HCT116 (cell line): ENCODE data around the gene AMER3. TPM values are rescaled to one million over a fixed set of nuclear protein-coding genes. Genes with fewer than 3 reads are reported as not detected.

Experiments
- ATAC-seq: fragments of 200-7000 bp; cut with Tn5 transposase; 2 replicates; pipeline ENCODE4 v1.9.1; 2020; ENCODE audit warnings: mild to moderate bottlenecking, moderate library complexity
- BruUV-seq: library from RNA; stranded (reverse); fragments of 400-500 nt; replicated peaks from 2 replicates; lab custom pipeline; 2021; lab: Mats Ljungman, UMichigan
- CTCF ChIA-PET: fragments of 300-600 bp; sonication (Branson Sonifier 250); formaldehyde crosslinking; loops from one replicate; lab custom pipeline; 2021; ENCODE audit warnings: antibody characterized with exemption; lab: Charles Lee
- POLR2A ChIA-PET: fragments of 300-600, 350-600 bp; sonication (Branson Sonifier 250); formaldehyde crosslinking; loops from one replicate; lab custom pipeline; 2021; ENCODE audit warnings: antibody characterized with exemption; lab: Charles Lee
- RAD21 ChIA-PET, 2 experiments: fragments of 300-600 bp; sonication (Branson Sonifier 250); formaldehyde crosslinking; loops; one replicate each; lab custom pipeline; 2023; ENCODE audit warnings: low total read pairs in 2 of 2; ENCODE audit not compliant: uncharacterized antibody in 2 of 2, unreplicated experiment in 2 of 2, low non-redundant PET in 1 of 2; lab: Charles Lee
- DNase-seq: peaks from one replicate; pipeline ENCODE4 v3.0.0-alpha.2; 2010; ENCODE audit warnings: low read depth, low spot score
- H2AFZ ChIP-seq: fragments of 200-600 bp; shearing (Covaris generic), sonication (generic); 2 replicates; pipeline ENCODE4 v1.6.1; 2017; ENCODE audit warnings: low read depth, mixed run types, mixed read lengths, antibody characterized with exemption, low read length; ENCODE audit not compliant: poor library complexity, severe bottlenecking
- H3K27ac ChIP-seq: 2 replicates; pipeline ENCODE4 v1.5.1; 2012; ENCODE audit warnings: low read depth, low read length
- H3K27me3 ChIP-seq: fragments of 200-600 bp; sonication (generic); 2 replicates; pipeline ENCODE4 v1.6.1; 2016; ENCODE audit warnings: mixed run types, low read length, mixed read lengths; ENCODE audit not compliant: insufficient read depth
- H3K36me3 ChIP-seq, 2 experiments: fragments of 200-500 bp in 1 of 2; fragments of 200-600 bp in 1 of 2; sonication (Bioruptor generic) in 1 of 2; sonication (generic) in 1 of 2; 2 replicates each; pipeline versions ENCODE4 v1.5.1 to v1.6.1; 2014 to 2016; ENCODE audit warnings: low read length in 2 of 2, inconsistent platforms in 1 of 2, mixed read lengths in 1 of 2, mixed run types in 1 of 2; ENCODE audit not compliant: insufficient read depth in 2 of 2, control insufficient read depth in 1 of 2
- H3K4me1 ChIP-seq, 2 experiments: fragments of 200-600 bp in 1 of 2; sonication (generic) in 1 of 2; 2 replicates each; pipeline versions ENCODE4 v1.5.1 to v1.6.1; 2012 to 2017; ENCODE audit warnings: low read length in 2 of 2, inconsistent platforms in 1 of 2, mild to moderate bottlenecking in 1 of 2, mixed read lengths in 1 of 2, mixed run types in 1 of 2, moderate library complexity in 1 of 2; ENCODE audit not compliant: insufficient read depth in 2 of 2, control insufficient read depth in 1 of 2
- H3K4me2 ChIP-seq: fragments of 200-600 bp; sonication (generic); 2 replicates; pipeline ENCODE4 v1.6.1; 2017; ENCODE audit warnings: mixed run types, low read length, mixed read lengths
- H3K4me3 ChIP-seq, 2 experiments: fragments of 200-600 bp in 1 of 2; sonication (generic) in 1 of 2; replicated peaks in 1 of 2; 2 replicates each; pipeline ENCODE4 v1.5.1; 2011 to 2016; ENCODE audit warnings: low read length in 2 of 2, control low read depth in 1 of 2, low read depth in 1 of 2, mild to moderate bottlenecking in 1 of 2, mixed read lengths in 1 of 2, mixed run types in 1 of 2
- H3K79me2 ChIP-seq: fragments of 200-600 bp; sonication (generic); 2 replicates; pipeline ENCODE4 v1.6.1; 2017; ENCODE audit warnings: mild to moderate bottlenecking, mixed run types, low read length, moderate library complexity, mixed read lengths; ENCODE audit not compliant: insufficient read depth
- H3K9ac ChIP-seq: fragments of 200-600 bp; sonication (generic); 2 replicates; pipeline ENCODE4 v1.6.1; 2016; ENCODE audit warnings: low read length, mixed read lengths
- H3K9me2 ChIP-seq: fragments of 200-600 bp; sonication (generic), shearing (Covaris generic); 2 replicates; pipeline ENCODE4 v1.6.1; 2017; ENCODE audit warnings: mixed run types, mild to moderate bottlenecking, moderate library complexity; ENCODE audit not compliant: insufficient read depth
- H3K9me3 ChIP-seq, 2 experiments: fragments of 200-500 bp in 1 of 2; fragments of 200-600 bp in 1 of 2; sonication (Bioruptor generic) in 1 of 2; sonication (generic) in 1 of 2; 2 replicates each; pipeline ENCODE4 v1.6.1; 2014 to 2017; ENCODE audit warnings: low read length in 2 of 2, mixed read lengths in 2 of 2, inconsistent platforms in 1 of 2, low read depth in 1 of 2, mild to moderate bottlenecking in 1 of 2, mixed run types in 1 of 2, moderate library complexity in 1 of 2; ENCODE audit not compliant: control insufficient read depth in 1 of 2, insufficient read depth in 1 of 2
- H4K20me1 ChIP-seq: fragments of 200-600 bp; sonication (generic), shearing (Covaris generic); 2 replicates; pipeline ENCODE4 v1.6.1; 2017; ENCODE audit warnings: mixed run types, mild to moderate bottlenecking, moderate library complexity; ENCODE audit not compliant: insufficient read depth
- YY1 ChIP-seq: IDR thresholded peaks from 2 replicates; pipeline ENCODE4 v1.6.1; 2011; ENCODE audit warnings: low read length, low read depth, moderate library complexity, mild to moderate bottlenecking; ENCODE audit not compliant: insufficient replicate concordance; ENCODE audit errors: extremely low read depth
- intact Hi-C: fragments of 100-400 bp; cut with micrococcal nuclease; formaldehyde crosslinking; loops from 2 replicates; pipeline ENCODE4 v1.10.0; 2022
- total RNA-seq: library from RNA; stranded (reverse); gene quantifications from one replicate; pipeline ENCODE4 v1.2.1, GENCODE V29; 2021; ENCODE audit not compliant: unreplicated experiment

Gene AMER3
- total RNA-seq, 1 experiment from 2014 or later = not detected

- Histone ChIP-seq H3K4me3 (no peak overlapping the region), H3K79me2 (no peaks in the 10 kb centered on the region), H3K9me2 (no peaks in the 10 kb centered on the region), H3K36me3 (no peaks in the 10 kb centered on the region), H3K27ac (no peak overlapping the region), H3K27me3 (no peaks in the 10 kb centered on the region), H2AFZ (no peak overlapping the region), H3K4me1 (no peaks in the 10 kb centered on the region), H4K20me1 (no peaks in the 10 kb centered on the region), H3K4me2 (no peak overlapping the region), H3K9me3 (no peaks in the 10 kb centered on the region), H3K9ac (no peak overlapping the region)
- ATAC-seq = no peak
- no peak for TF ChIP-seq YY1
- intact Hi-C loops = no loop called here
- CTCF ChIA-PET = no interaction called here
- no TSS peak for BruUV-seq
- RAD21 ChIA-PET = no interaction called here
- no peak for DNase-seq
- POLR2A ChIA-PET = interaction anchor here (1.1 kb wide), 1 partner anchor 18 kb away, joined by 3 read pairs; no protein-coding TSS in a partner anchor
Observed at GRCh38 chr2:130814931-130815680, 59.8 kb downstream of the AMER3 start.

Other genes with a start within 250 kb of the AMER3 start
- 1.2 TPM for gene POTEI, start 246.2 kb upstream of the AMER3 start, total RNA-seq
- not detected for gene CFC1B, start 234.3 kb upstream of the AMER3 start, total RNA-seq
- gene CFC1, start 156.0 kb upstream of the AMER3 start, total RNA-seq = not detected
- not detected for gene POTEJ, start 144.1 kb upstream of the AMER3 start, total RNA-seq
- gene GPR148, start 26.5 kb upstream of the AMER3 start, total RNA-seq = not detected
- gene ARHGEF4, start 81.4 kb downstream of the AMER3 start, total RNA-seq = 26.6 TPM